WTC11 (cell line): ENCODE measurements around the gene PREX1.

ENCODE experiments used
- CREB1 ChIP-seq: sonication (generic); formaldehyde crosslinking; IDR thresholded peaks from 2 replicates; pipeline ENCODE4 v1.8.0; 2023; ENCODE audit warnings: mild to moderate bottlenecking, missing genetic modification reagents
- CTCF ChIP-seq: fragments of 200-600 bp; IDR thresholded peaks from 2 replicates; pipeline ENCODE4 v1.8.0; 2022; ENCODE audit warnings: antibody characterized with exemption
- ERG ChIP-seq: fragments of 250-450 bp; sonication (Bioruptor Pico); IDR thresholded peaks from 2 replicates; pipeline ENCODE4 v1.8.0; 2021; ENCODE audit warnings: mild to moderate bottlenecking
- FOXJ3 ChIP-seq: sonication (generic); formaldehyde crosslinking; IDR thresholded peaks from 2 replicates; pipeline ENCODE4 v1.9.0; 2021; ENCODE audit warnings: missing genetic modification reagents, mild to moderate bottlenecking, borderline replicate concordance
- HMGXB4 ChIP-seq: sonication (generic); formaldehyde crosslinking; IDR thresholded peaks from 2 replicates; pipeline ENCODE4 v1.8.1; 2023; ENCODE audit warnings: mild to moderate bottlenecking, moderate library complexity, missing genetic modification reagents
- KAT7 ChIP-seq: sonication (generic); formaldehyde crosslinking; IDR thresholded peaks from 2 replicates; pipeline ENCODE4 v1.8.1; 2023; ENCODE audit warnings: missing genetic modification reagents, mild to moderate bottlenecking, borderline replicate concordance
- MAX ChIP-seq: sonication (generic); formaldehyde crosslinking; IDR thresholded peaks from 2 replicates; pipeline ENCODE4 v1.8.0; 2022; ENCODE audit warnings: mild to moderate bottlenecking, missing genetic modification reagents
- NR1H2 ChIP-seq: sonication (generic); formaldehyde crosslinking; IDR thresholded peaks from 2 replicates; pipeline ENCODE4 v1.9.0; 2021; ENCODE audit warnings: mild to moderate bottlenecking, moderate library complexity, missing genetic modification reagents
- NR3C1 ChIP-seq: sonication (generic); formaldehyde crosslinking; conservative IDR thresholded peaks from 2 replicates; pipeline ENCODE4 v1.8.1; 2023; ENCODE audit warnings: low read depth, mild to moderate bottlenecking, missing genetic modification reagents
- PRDM15 ChIP-seq: sonication (generic); formaldehyde crosslinking; IDR thresholded peaks from 2 replicates; pipeline ENCODE4 v1.8.0; 2022; ENCODE audit warnings: missing genetic modification reagents
- TEAD4 ChIP-seq: sonication (generic); formaldehyde crosslinking; IDR thresholded peaks from 2 replicates; pipeline ENCODE4 v1.8.0; 2022; ENCODE audit warnings: mild to moderate bottlenecking, missing genetic modification reagents
- ZBTB43 ChIP-seq: sonication (generic); formaldehyde crosslinking; IDR thresholded peaks from 2 replicates; pipeline ENCODE4 v1.8.1; 2023; ENCODE audit warnings: mild to moderate bottlenecking, missing genetic modification reagents
- ZNF416 ChIP-seq: fragments of 250-450 bp; sonication (Bioruptor Pico); IDR thresholded peaks from 2 replicates; pipeline ENCODE4 v1.9.0; 2021; ENCODE audit warnings: mild to moderate bottlenecking, inconsistent platforms

- no peak for TF ChIP-seq ERG
- TF ChIP-seq KAT7 (CRISPR knock-in tag), result no peak
- no peak for TF ChIP-seq CTCF
- no peak for TF ChIP-seq PRDM15 (CRISPR knock-in tag)
- TF ChIP-seq ZNF416 (CRISPR knock-in tag), result no peak
- no peak for TF ChIP-seq NR1H2 (CRISPR knock-in tag)
- no peak for TF ChIP-seq MAX (CRISPR knock-in tag)
- TF ChIP-seq FOXJ3 (CRISPR knock-in tag), result no peak
- no peak for TF ChIP-seq CREB1 (CRISPR knock-in tag)
- no peak for TF ChIP-seq HMGXB4 (CRISPR knock-in tag)
- TF ChIP-seq TEAD4 (CRISPR knock-in tag), result no peak
- TF ChIP-seq ZBTB43 (CRISPR knock-in tag), result no peak
- no peak for TF ChIP-seq NR3C1
These were observed 23.8 kb upstream of the PREX1 start for GRCh38 chr20:48851579-48851978.
